Mammary epithelial cell (primary cell): ENCODE results near the gene FBXO41.

ENCODE experiments used
- EZH2 ChIP-seq: IDR thresholded peaks from 2 replicates; pipeline ENCODE4 v1.6.1; 2012; ENCODE audit warnings: low read length, inconsistent platforms, borderline replicate concordance
- TF ChIP-seq, protein P1 (sequence below), 2 donors: IDR thresholded peaks in 1 of 2; conservative IDR thresholded peaks in 1 of 2; 2 replicates each; pipeline ENCODE4 v1.5.1; 2011 to 2012; ENCODE audit warnings: inconsistent platforms in 2 of 2, low read length in 2 of 2, mild to moderate bottlenecking in 2 of 2, control low read depth in 1 of 2, low read depth in 1 of 2; ENCODE audit not compliant: insufficient read depth in 1 of 2; ENCODE audit errors: extremely low read depth in 1 of 2

- TF ChIP-seq, protein P1, sequence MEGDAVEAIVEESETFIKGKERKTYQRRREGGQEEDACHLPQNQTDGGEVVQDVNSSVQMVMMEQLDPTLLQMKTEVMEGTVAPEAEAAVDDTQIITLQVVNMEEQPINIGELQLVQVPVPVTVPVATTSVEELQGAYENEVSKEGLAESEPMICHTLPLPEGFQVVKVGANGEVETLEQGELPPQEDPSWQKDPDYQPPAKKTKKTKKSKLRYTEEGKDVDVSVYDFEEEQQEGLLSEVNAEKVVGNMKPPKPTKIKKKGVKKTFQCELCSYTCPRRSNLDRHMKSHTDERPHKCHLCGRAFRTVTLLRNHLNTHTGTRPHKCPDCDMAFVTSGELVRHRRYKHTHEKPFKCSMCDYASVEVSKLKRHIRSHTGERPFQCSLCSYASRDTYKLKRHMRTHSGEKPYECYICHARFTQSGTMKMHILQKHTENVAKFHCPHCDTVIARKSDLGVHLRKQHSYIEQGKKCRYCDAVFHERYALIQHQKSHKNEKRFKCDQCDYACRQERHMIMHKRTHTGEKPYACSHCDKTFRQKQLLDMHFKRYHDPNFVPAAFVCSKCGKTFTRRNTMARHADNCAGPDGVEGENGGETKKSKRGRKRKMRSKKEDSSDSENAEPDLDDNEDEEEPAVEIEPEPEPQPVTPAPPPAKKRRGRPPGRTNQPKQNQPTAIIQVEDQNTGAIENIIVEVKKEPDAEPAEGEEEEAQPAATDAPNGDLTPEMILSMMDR (conservative IDR thresholded peaks at IDR 0.05 in 1 of 2, IDR thresholded peaks at IDR 0.05 in 1 of 2; ENCODE audit: extremely low read depth in 1 of 2, insufficient read depth in 1 of 2, low read depth in 1 of 2, low read length in 2 of 2): no peak
- no peak for TF ChIP-seq EZH2
Measured at GRCh38 chr2:73269686-73270465, 14.4 kb downstream of the FBXO41 start.
